Activated B cell treated with CpG ODN at 0.5 μM for 24 hours (primary cell): ENCODE measurements around the gene PRRC2C. TPM values are rescaled to one million over a fixed set of nuclear protein-coding genes. Genes with fewer than 3 reads are reported as not detected.

Experiments used
- ATAC-seq: fragments of 200-7000 bp; cut with Tn5 transposase; one replicate; pipeline ENCODE4 v1.10.0; 2021; ENCODE audit warnings: low read depth, mild to moderate bottlenecking, moderate library complexity
- CTCF ChIA-PET: fragments of 350-600 bp; sonication (Branson Sonifier 250); formaldehyde crosslinking; loops from one replicate; lab custom pipeline; 2021; ENCODE audit warnings: antibody characterized with exemption; lab: Charles Lee
- POLR2A ChIA-PET: fragments of 350-600 bp; sonication (Branson Sonifier 250); formaldehyde crosslinking; loops from one replicate; lab custom pipeline; 2021; ENCODE audit warnings: antibody characterized with exemption; lab: Charles Lee
- DNase-seq: peaks from one replicate; pipeline ENCODE4 v3.0.0; 2022
- H3K27ac Mint-ChIP-seq: one replicate; pipeline ENCODE4 v1.8.0; 2020; ENCODE audit warnings: mixed read lengths
- H3K27me3 Mint-ChIP-seq: one replicate; pipeline ENCODE4 v1.8.0; 2021; ENCODE audit warnings: mixed read lengths
- H3K36me3 Mint-ChIP-seq: one replicate; pipeline ENCODE4 v1.8.0; 2021; ENCODE audit warnings: low read depth, mixed read lengths
- H3K4me1 Mint-ChIP-seq: one replicate; pipeline ENCODE4 v1.8.0; 2021; ENCODE audit warnings: mixed read lengths
- H3K4me3 Mint-ChIP-seq: one replicate; pipeline ENCODE4 v1.8.0; 2020; ENCODE audit warnings: mild to moderate bottlenecking, mixed read lengths
- H3K9me3 Mint-ChIP-seq: one replicate; pipeline ENCODE4 v1.8.0; 2020; ENCODE audit warnings: mixed read lengths
- CTCF ChIP-seq: fragments of 200-600 bp; IDR thresholded peaks from one replicate; pipeline ENCODE4 v1.8.0; 2022; ENCODE audit warnings: antibody characterized with exemption, mild to moderate bottlenecking
- intact Hi-C: fragments of 100-400 bp; cut with micrococcal nuclease; formaldehyde crosslinking; loops from one replicate; pipeline ENCODE4 v1.15.1; 2024
- total RNA-seq: library from RNA; stranded (reverse); gene quantifications from 2 replicates; pipeline ENCODE4 v1.2.3, GENCODE V29; 2022

Gene PRRC2C
- total RNA-seq, 1 donor from 2014 or later = 272 TPM

- TF ChIP-seq CTCF = no peak
- H3K4me3 Mint-ChIP-seq = no peak overlapping the region
- no peaks in the 10 kb centered on the region for H3K9me3 Mint-ChIP-seq
- ATAC-seq (no peak), DNase-seq (no peak)
- peaks cover 60% of the 10 kb centered on the region for H3K36me3 Mint-ChIP-seq
- H3K27ac Mint-ChIP-seq = no peak overlapping the region
- intact Hi-C loops = loop anchor here (2.0 kb wide), 1 partner anchor 14 kb away; no protein-coding TSS in a partner anchor
- POLR2A ChIA-PET = no interaction called here
- CTCF ChIA-PET = interaction anchor here (0.7 kb wide), 1 partner anchor 218 kb away, joined by 4 read pairs; no protein-coding TSS in a partner anchor
- H3K4me1 Mint-ChIP-seq = no peaks in the 10 kb centered on the region
- no peaks in the 10 kb centered on the region for H3K27me3 Mint-ChIP-seq
Observed at GRCh38 chr1:171566467-171566866, 81.1 kb downstream of the PRRC2C start.

DNA sequence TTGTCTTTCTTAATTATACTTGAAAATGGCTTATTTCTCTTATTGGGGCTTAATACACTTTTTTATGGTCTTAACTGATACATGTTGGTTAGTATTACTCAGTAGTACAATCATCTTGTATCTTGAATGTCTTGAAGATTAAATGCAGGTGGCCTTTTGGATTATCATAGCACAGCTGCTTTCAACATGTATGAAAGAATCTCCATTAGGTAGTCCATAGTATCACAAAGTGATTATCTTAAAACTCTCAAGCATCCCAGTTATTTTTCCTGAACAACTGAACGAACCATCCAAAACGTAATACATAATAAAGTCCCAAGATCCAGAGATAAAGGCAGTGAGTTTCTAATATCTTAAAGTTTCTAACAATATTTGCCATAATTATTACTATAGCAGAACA is 85.0 kb downstream of the PRRC2C start:
- POLR2A ChIA-PET = no interaction called here

DNA sequence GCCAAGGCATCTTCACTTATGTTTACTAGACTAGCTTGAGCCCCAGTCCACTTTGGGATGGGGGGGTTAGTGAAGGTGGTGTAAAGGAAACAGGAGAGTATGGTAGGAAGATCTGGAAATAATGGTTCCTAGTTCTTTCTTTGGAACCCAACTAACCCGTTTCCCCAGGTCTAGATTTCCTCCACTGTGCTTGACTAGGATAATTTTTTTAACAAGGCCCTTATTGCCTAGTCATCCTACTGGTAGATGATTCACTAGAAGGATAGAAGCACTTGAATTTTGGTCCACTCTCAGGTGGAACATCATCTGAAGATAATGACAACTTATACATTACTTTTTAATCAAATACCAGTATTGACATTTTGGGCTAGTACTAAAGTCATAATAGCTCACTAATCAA is 90.8 kb downstream of the PRRC2C start:
- Mint-ChIP-seq H3K4me1 (no peaks in the 10 kb centered on the region), H3K9me3 (no peaks in the 10 kb centered on the region), H3K36me3 (peaks cover 84% of the 10 kb centered on the region), H3K27ac (no peak overlapping the region), H3K27me3 (no peaks in the 10 kb centered on the region), H3K4me3 (no peak overlapping the region)
- ATAC-seq = no peak
- CTCF ChIA-PET = interaction anchor here (1.1 kb wide), 1 partner anchor 13 kb away, joined by 3 read pairs; no protein-coding TSS in a partner anchor
- no peak for TF ChIP-seq CTCF
- intact Hi-C loops = no loop called here
- DNase-seq = no peak
- POLR2A ChIA-PET = no interaction called here

More for the DNA sequence above, 85.0 kb downstream of the PRRC2C start:
- Mint-ChIP-seq H3K4me3 (no peak overlapping the region), H3K27me3 (no peaks in the 10 kb centered on the region), H3K9me3 (no peaks in the 10 kb centered on the region), H3K27ac (no peak overlapping the region), H3K4me1 (no peaks in the 10 kb centered on the region), H3K36me3 (peaks cover 82% of the 10 kb centered on the region)
- CTCF ChIA-PET = no interaction called here
- DNase-seq = no peak
- no peak for ATAC-seq
- intact Hi-C loops = loop anchor here (5.0 kb wide), 1 partner anchor 33 kb away; no protein-coding TSS in a partner anchor
- TF ChIP-seq CTCF = no peak

DNA sequence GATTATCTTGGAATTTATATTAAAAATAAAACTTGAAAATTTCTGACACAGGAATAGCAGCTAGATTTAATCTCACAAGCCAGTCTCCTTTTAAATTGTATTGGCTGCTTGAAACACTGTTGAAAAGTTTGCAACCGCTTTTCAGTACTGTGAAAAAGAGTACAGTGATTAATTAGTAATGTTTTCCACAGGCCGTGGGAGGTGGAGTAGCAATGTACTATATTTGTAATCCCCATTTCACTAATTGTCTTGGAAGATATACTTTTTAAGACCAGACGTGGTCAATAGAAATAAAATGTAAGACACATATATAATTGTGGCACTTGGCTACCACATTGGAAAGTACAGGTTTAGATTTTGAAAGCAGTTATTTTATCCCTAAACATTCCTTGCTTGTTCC is 95.9 kb downstream of the PRRC2C start:
- no peak for TF ChIP-seq CTCF
- H3K9me3 Mint-ChIP-seq = no peaks in the 10 kb centered on the region
- no peaks in the 10 kb centered on the region for H3K27me3 Mint-ChIP-seq
- intact Hi-C loops = loop anchor here (2.0 kb wide), 1 partner anchor 14 kb away; no protein-coding TSS in a partner anchor
- CTCF ChIA-PET = no interaction called here
- ATAC-seq = no peak
- H3K36me3 Mint-ChIP-seq = peaks cover 84% of the 10 kb centered on the region
- H3K27ac Mint-ChIP-seq = no peak overlapping the region
- no peak for DNase-seq
- POLR2A ChIA-PET = no interaction called here
- no peak overlapping the region for H3K4me3 Mint-ChIP-seq
- no peaks in the 10 kb centered on the region for H3K4me1 Mint-ChIP-seq

GRCh38 chr1:171581766-171582165 is 96.4 kb downstream of the PRRC2C start:
- Mint-ChIP-seq H3K27me3 (no peaks in the 10 kb centered on the region), H3K27ac (peak overlapping the region; percentile 15), H3K9me3 (no peaks in the 10 kb centered on the region), H3K4me1 (no peaks in the 10 kb centered on the region), H3K36me3 (peaks cover 83% of the 10 kb centered on the region), H3K4me3 (no peak overlapping the region)
- CTCF ChIA-PET = no interaction called here
- no peak for TF ChIP-seq CTCF
- ATAC-seq = no peak
- POLR2A ChIA-PET = no interaction called here
- no peak for DNase-seq
- intact Hi-C loops = loop anchor here (2.0 kb wide), 1 partner anchor 15 kb away; no protein-coding TSS in a partner anchor
